H1 (cell line): ENCODE data around the gene BCAP31. TPM values are rescaled to one million over a fixed set of nuclear protein-coding genes. Genes with fewer than 3 reads are reported as not detected.

Experiments
- CTCF ChIA-PET: fragments of 300-600 bp; sonication (Branson Sonifier 250); formaldehyde crosslinking; loops from one replicate; lab custom pipeline; 2021; ENCODE audit not compliant: partially characterized antibody; lab: Charles Lee
- POLR2A ChIA-PET: fragments of 300-600 bp; sonication (Branson Sonifier 250); formaldehyde crosslinking; loops from one replicate; lab custom pipeline; 2021; ENCODE audit warnings: inconsistent platforms; ENCODE audit not compliant: partially characterized antibody; lab: Charles Lee
- DNase-seq, 2 experiments: peaks; one replicate each; pipeline versions ENCODE4 v3.0.0 to v3.0.0-alpha.2; 2010 to 2022; ENCODE audit warnings: low spot score in 2 of 2, low read depth in 1 of 2, mixed read lengths in 1 of 2
- FAIRE-seq: peaks from 2 replicates; lab custom pipeline; 2011; peaks lifted over from hg19 to GRCh38; lab: Jason Lieb, UNC
- H2AFZ ChIP-seq: 2 replicates; pipeline ENCODE4 v1.8.1; 2012; ENCODE audit warnings: low read length, inconsistent platforms
- H2AK5ac ChIP-seq: 2 replicates; pipeline ENCODE4 v1.6.1; 2013; ENCODE audit warnings: low read depth, low read length
- H2BK120ac ChIP-seq: replicated peaks from 2 replicates; pipeline ENCODE3; 2013; ENCODE audit warnings: low read depth, low read length, inconsistent platforms
- H2BK12ac ChIP-seq: 2 replicates; pipeline ENCODE4 v1.6.1; 2013; ENCODE audit warnings: low read depth, low read length
- H2BK15ac ChIP-seq: 2 replicates; pipeline ENCODE4 v1.6.1; 2013; ENCODE audit warnings: low read length
- H2BK20ac ChIP-seq: 2 replicates; pipeline ENCODE4 v1.6.1; 2013; ENCODE audit warnings: low read length
- H2BK5ac ChIP-seq: 2 replicates; pipeline ENCODE4 v1.6.1; 2013; ENCODE audit warnings: low read depth, low read length
- H3K14ac ChIP-seq: 2 replicates; pipeline ENCODE4 v1.6.1; 2013; ENCODE audit warnings: inconsistent platforms; ENCODE audit not compliant: insufficient read length
- H3K18ac ChIP-seq: 2 replicates; pipeline ENCODE4 v1.6.1; 2013; ENCODE audit warnings: low read length; ENCODE audit errors: extremely low read depth
- H3K23ac ChIP-seq: 2 replicates; pipeline ENCODE4 v1.6.1; 2013; ENCODE audit warnings: inconsistent platforms; ENCODE audit not compliant: insufficient read length
- H3K23me2 ChIP-seq: 2 replicates; pipeline ENCODE4 v1.6.1; 2013; ENCODE audit warnings: low read depth, low read length
- H3K27ac ChIP-seq: 2 replicates; pipeline ENCODE4 v1.6.1; 2011; ENCODE audit warnings: low read depth, low read length, inconsistent platforms
- H3K27me3 ChIP-seq, 4 experiments: replicated peaks in 1 of 4; 1 replicate in 1 of 4; 2 replicates in 3 of 4; pipeline versions ENCODE4 v1.6.1 to v1.8.1; 2011 to 2013; ENCODE audit warnings: low read length in 3 of 4, mild to moderate bottlenecking in 3 of 4, inconsistent platforms in 2 of 4, mixed read lengths in 2 of 4, moderate library complexity in 1 of 4; ENCODE audit not compliant: control insufficient read depth in 3 of 4, insufficient read depth in 3 of 4; ENCODE audit errors: extremely low read depth in 1 of 4
- H3K36me3 ChIP-seq, 4 experiments: 2 replicates each; pipeline versions ENCODE4 v1.6.1 to v1.8.1; 2011 to 2013; ENCODE audit warnings: mild to moderate bottlenecking in 4 of 4, low read length in 3 of 4, moderate library complexity in 2 of 4, control low read depth in 1 of 4, inconsistent platforms in 1 of 4; ENCODE audit not compliant: insufficient read depth in 4 of 4, control insufficient read depth in 2 of 4
- H3K4ac ChIP-seq: replicated peaks from 2 replicates; pipeline ENCODE3; 2013; ENCODE audit warnings: low read length, low read depth, mixed read lengths, inconsistent platforms; ENCODE audit not compliant: insufficient read length
- H3K4me1 ChIP-seq, 4 experiments: replicated peaks in 1 of 4; 1 replicate in 1 of 4; 2 replicates in 3 of 4; pipeline versions ENCODE4 v1.6.1 to v1.8.1; 2011 to 2013; ENCODE audit warnings: low read length in 3 of 4, inconsistent platforms in 2 of 4, mixed read lengths in 1 of 4; ENCODE audit not compliant: insufficient read depth in 4 of 4, control insufficient read depth in 3 of 4
- H3K4me2 ChIP-seq, 2 experiments: 2 replicates each; pipeline versions ENCODE4 v1.6.1 to v1.8.1; 2011 to 2013; ENCODE audit warnings: low read depth in 2 of 2, low read length in 2 of 2, control low read depth in 1 of 2, inconsistent platforms in 1 of 2, mild to moderate bottlenecking in 1 of 2; ENCODE audit not compliant: insufficient read depth in 1 of 2
- H3K4me3 ChIP-seq, 4 experiments: fragments of 200-600, 300-600 bp in 1 of 4; sonication (generic), shearing (Covaris generic), sonication (Bioruptor Twin) in 1 of 4; 2 replicates each; pipeline versions ENCODE4 v1.5.1 to v1.8.1; 2011 to 2016; ENCODE audit warnings: low read length in 4 of 4, low read depth in 3 of 4, control low read depth in 2 of 4, inconsistent platforms in 2 of 4, mild to moderate bottlenecking in 2 of 4, mixed read lengths in 1 of 4, moderate library complexity in 1 of 4; ENCODE audit not compliant: insufficient read depth in 2 of 4; ENCODE audit errors: extremely low read depth in 1 of 4
- H3K56ac ChIP-seq: replicated peaks from 2 replicates; pipeline ENCODE3; 2013; ENCODE audit warnings: low read depth, mild to moderate bottlenecking, mixed read lengths, low read length, inconsistent platforms; ENCODE audit not compliant: insufficient read length
- H3K79me1 ChIP-seq: 2 replicates; pipeline ENCODE4 v1.6.1; 2013; ENCODE audit warnings: low read depth, low read length, control low read depth
- H3K79me2 ChIP-seq, 2 experiments: 2 replicates each; pipeline versions ENCODE4 v1.6.1 to v1.8.1; 2012 to 2013; ENCODE audit warnings: low read length in 2 of 2, mild to moderate bottlenecking in 2 of 2, inconsistent platforms in 1 of 2; ENCODE audit not compliant: insufficient read depth in 2 of 2, control insufficient read depth in 1 of 2
- H3K9ac ChIP-seq, 4 experiments: replicated peaks in 1 of 4; 1 replicate in 1 of 4; 2 replicates in 3 of 4; pipeline versions ENCODE4 v1.6.1 to v1.8.1; 2011 to 2013; ENCODE audit warnings: low read depth in 3 of 4, low read length in 3 of 4, control low read depth in 2 of 4, mild to moderate bottlenecking in 2 of 4, moderate library complexity in 2 of 4, inconsistent platforms in 1 of 4; ENCODE audit errors: extremely low read depth in 1 of 4
- H3K9me3 ChIP-seq, 2 experiments: 2 replicates each; pipeline versions ENCODE4 v1.6.1 to v1.8.1; 2012 to 2013; ENCODE audit warnings: mild to moderate bottlenecking in 2 of 2, moderate library complexity in 2 of 2, control low read depth in 1 of 2, inconsistent platforms in 1 of 2, low read depth in 1 of 2, low read length in 1 of 2, mixed read lengths in 1 of 2; ENCODE audit not compliant: insufficient read depth in 2 of 2
- H4K20me1 ChIP-seq, 2 experiments: replicated peaks in 1 of 2; 2 replicates each; pipeline versions ENCODE3 to v1.8.1; 2011 to 2013; ENCODE audit warnings: inconsistent platforms in 2 of 2, low read length in 2 of 2, mild to moderate bottlenecking in 1 of 2; ENCODE audit not compliant: insufficient read depth in 2 of 2, control insufficient read depth in 1 of 2
- H4K5ac ChIP-seq: 2 replicates; pipeline ENCODE4 v1.6.1; 2013; ENCODE audit warnings: low read length, low read depth, mixed read lengths, inconsistent platforms; ENCODE audit not compliant: insufficient read length
- H4K8ac ChIP-seq: 2 replicates; pipeline ENCODE4 v1.8.0; 2013; ENCODE audit warnings: mild to moderate bottlenecking, moderate library complexity, low read length, inconsistent platforms; ENCODE audit not compliant: insufficient read depth; ENCODE audit errors: extremely low read depth
- H4K91ac ChIP-seq: replicated peaks from 2 replicates; pipeline ENCODE3; 2013; ENCODE audit warnings: low read length, mixed read lengths, inconsistent platforms; ENCODE audit not compliant: insufficient read length
- WGBS, 2 experiments: shearing (Covaris generic) in 1 of 2; methylation state at CpG; one replicate each; pipeline versions ENCODE4 v1.1.6 to v1.1.7; 2013 to 2015; ENCODE audit warnings: low lambda C conversion rate in 2 of 2, mixed read lengths in 2 of 2, inconsistent platforms in 1 of 2, low coverage in 1 of 2, missing lambda C conversion rate in 1 of 2; ENCODE audit not compliant: insufficient replicate concordance in 2 of 2, insufficient coverage in 1 of 2, insufficient read length in 1 of 2; ENCODE audit errors: extremely low coverage in 1 of 2, missing lambda C conversion rate in 1 of 2; 5-methylcytosine and 5-hydroxymethylcytosine counted together
- polyA plus RNA-seq, 7 experiments: library from polyadenylated mRNA; depleted of rRNA in 3 of 7; stranded (reverse) in 5 of 7; unstranded in 2 of 7; fragments of >200 nt in 5 of 7; fragments of 200-250 nt in 2 of 7; gene quantifications; 1 replicate in 5 of 7; 2 replicates in 1 of 7; 4 replicates in 1 of 7; pipeline versions ENCODE4 v1.2.1 to v1.2.3, GENCODE V29; 2011 to 2013; ENCODE audit warnings: missing spikeins in 2 of 7, mixed read lengths in 2 of 7
- total RNA-seq: library from RNA; stranded (reverse); fragmentation: NEBNext Ultra II Directional; extraction: Animal tissue kit (Norgen Biotek cat#: 25700); gene quantifications from 2 replicates; pipeline ENCODE4 v1.2.1, GENCODE V29; 2021

Gene BCAP31
- total and polyA plus RNA-seq, 2 of the 8 experiments (the other 6 are each of a cell fraction or from before 2014, with no cell fraction given), result 136 to 159 TPM

GRCh38 chrX:153766098-153766817 is 42.1 kb upstream of the BCAP31 start:
- no peaks in the 10 kb centered on the region for H3K79me1 ChIP-seq
- WGBS, 2 experiments, result 73% methylated on average over 2 of the region's 21 CpGs; no CpG with 5 or more reads in 1 of the 2 experiments
- no peak overlapping the region for H3K9ac ChIP-seq
- H3K79me2 ChIP-seq, result no peaks in the 10 kb centered on the region
- no peak overlapping the region for H2BK5ac ChIP-seq
- no peaks in the 10 kb centered on the region for H4K20me1 ChIP-seq
- no peaks in the 10 kb centered on the region for H3K23me2 ChIP-seq
- ChIA-PET POLR2A (interaction anchor here (0.7 to 3.0 kb wide), 6 partner anchors 9 to 160 kb away, joined by 3 to 13 read pairs (median 3); partner anchors contain the start of gene ARHGAP4), CTCF (interaction anchor here (0.6 to 2.3 kb wide), 12 partner anchors 12 to 182 kb away, joined by 3 to 7 read pairs (median 4); no protein-coding TSS in a partner anchor)
- no peak overlapping the region for H2AK5ac ChIP-seq
- no peak overlapping the region for H3K56ac ChIP-seq
- peak overlapping the region; percentile 54 for H4K91ac ChIP-seq
- H3K23ac ChIP-seq, result no peak overlapping the region
- H3K4ac ChIP-seq, result no peak overlapping the region
- no peak overlapping the region for H2AFZ ChIP-seq
- H3K9me3 ChIP-seq, result no peaks in the 10 kb centered on the region
- no peaks in the 10 kb centered on the region for H3K36me3 ChIP-seq
- no peak for DNase-seq
- no peak overlapping the region for H2BK15ac ChIP-seq
- peak overlapping the region; percentile 7; the same call in 1 of the 2 replicates for H3K18ac ChIP-seq
- H4K5ac ChIP-seq, result no peak overlapping the region
- H3K4me2 ChIP-seq, result no peak overlapping the region
- H3K27me3 ChIP-seq, result no peaks in the 10 kb centered on the region
- no peak overlapping the region for H2BK120ac ChIP-seq
- H2BK20ac ChIP-seq, result no peak overlapping the region
- peak overlapping the region; percentile 27; the same call in 1 of the 2 replicates for H2BK12ac ChIP-seq
- H3K27ac ChIP-seq, result no peak overlapping the region
- peaks cover 0 to 8% (median 4%) of the 10 kb centered on the region in 4 experiments; a peak in 5 of 7 replicates for H3K4me1 ChIP-seq
- H3K14ac ChIP-seq, result no peak overlapping the region
- 0 out of 2 replicates have a peak overlapping the region, but pooled peaks have one; percentile 14 for H4K8ac ChIP-seq
- FAIRE-seq, result no peak
- no peak overlapping the region for H3K4me3 ChIP-seq
